Hepatocyte (in vitro differentiated cells): Measurements from ENCODE around the gene TACC3. TPM values are rescaled to one million over a fixed set of nuclear protein-coding genes. Genes with fewer than 3 reads are reported as not detected.

Source experiments
- DNase-seq: peaks from one replicate; pipeline ENCODE4 v3.0.0-alpha.2; 2016; ENCODE audit warnings: low spot score
- H2AFZ ChIP-seq: fragments of 200-600 bp; sonication (generic); 2 replicates; pipeline ENCODE4 v1.6.0; 2016; ENCODE audit warnings: antibody characterized with exemption, mild to moderate bottlenecking
- H3K27ac ChIP-seq: fragments of 200-600 bp; sonication (generic); 2 replicates; pipeline ENCODE4 v1.5.1; 2016; ENCODE audit warnings: mild to moderate bottlenecking
- H3K27me3 ChIP-seq: fragments of 200-600 bp; sonication (generic); 2 replicates; pipeline ENCODE4 v1.6.1; 2016
- H3K36me3 ChIP-seq: fragments of 200-600 bp; sonication (generic); replicated peaks from 2 replicates; pipeline ENCODE4 v1.5.1; 2016; ENCODE audit warnings: low read depth; ENCODE audit not compliant: insufficient read depth
- H3K4me1 ChIP-seq: fragments of 200-600 bp; sonication (generic); 2 replicates; pipeline ENCODE4 v1.5.1; 2016; ENCODE audit warnings: mild to moderate bottlenecking, moderate library complexity; ENCODE audit not compliant: insufficient read depth
- H3K4me2 ChIP-seq: fragments of 200-600 bp; sonication (generic); 2 replicates; pipeline ENCODE4 v1.6.0; 2016
- H3K4me3 ChIP-seq: fragments of 200-600 bp; sonication (generic); 2 replicates; pipeline ENCODE4 v1.5.1; 2016; ENCODE audit warnings: mild to moderate bottlenecking
- H3K79me2 ChIP-seq: fragments of 200-600 bp; sonication (generic); 2 replicates; pipeline ENCODE4 v1.6.0; 2017; ENCODE audit warnings: mild to moderate bottlenecking
- H3K9me2 ChIP-seq: fragments of 200-600 bp; sonication (generic); replicated peaks from 2 replicates; pipeline ENCODE4 v1.6.0; 2017; ENCODE audit warnings: mild to moderate bottlenecking; ENCODE audit not compliant: insufficient read depth
- H3K9me3 ChIP-seq: fragments of 200-600 bp; sonication (generic); 2 replicates; pipeline ENCODE4 v1.5.1; 2016; ENCODE audit warnings: low read depth, mild to moderate bottlenecking
- H4K20me1 ChIP-seq: fragments of 200-600 bp; sonication (generic); 2 replicates; pipeline ENCODE4 v1.6.0; 2016; ENCODE audit warnings: mild to moderate bottlenecking; ENCODE audit not compliant: insufficient read depth, poor library complexity, severe bottlenecking
- CTCF ChIP-seq: fragments of 200-600 bp; sonication (generic); IDR thresholded peaks from 2 replicates; pipeline ENCODE4 v1.5.1; 2016; ENCODE audit warnings: antibody characterized with exemption, mild to moderate bottlenecking; ENCODE audit not compliant: poor library complexity
- EZH2 ChIP-seq: fragments of 200-600 bp; sonication (generic); IDR thresholded peaks from 2 replicates; pipeline ENCODE4 v1.6.1; 2016; ENCODE audit warnings: antibody characterized with exemption, mild to moderate bottlenecking, borderline replicate concordance
- EZH2phosphoT487 ChIP-seq: fragments of 200-600 bp; sonication (generic); IDR thresholded peaks from one replicate; pipeline ENCODE4 v1.6.1; 2018; ENCODE audit warnings: antibody characterized with exemption, mild to moderate bottlenecking, low read depth, moderate library complexity; ENCODE audit not compliant: unreplicated experiment, severe bottlenecking
- WGBS: methylation state at CpG from one replicate; pipeline ENCODE4 v1.1.6; 2016; ENCODE audit warnings: low lambda C conversion rate; ENCODE audit errors: missing lambda C conversion rate; 5-methylcytosine and 5-hydroxymethylcytosine counted together
- polyA plus RNA-seq: library from polyadenylated mRNA; unstranded; fragments of >200 nt; fragmentation: Nextera tagmentation; extraction: Ambion mirVana; gene quantifications from 2 replicates; pipeline ENCODE4 v1.2.1, GENCODE V29; 2016
- total RNA-seq: library from RNA; depleted of rRNA; stranded (reverse); fragments of >200 nt; gene quantifications from 2 replicates; pipeline ENCODE4 v1.2.3, GENCODE V29; 2014

TACC3 gene
- total and polyA plus RNA-seq, 2 experiments from 2014 or later, result 9.3 to 14.8 TPM

GRCh38 chr4:1776521-1777161, 55.3 kb downstream of the TACC3 start:
- H3K4me1 ChIP-seq, result peaks cover 29% of the 10 kb centered on the region
- H3K9me2 ChIP-seq, result no peaks in the 10 kb centered on the region
- 90% methylated on average over 24 of the region's 24 CpGs for WGBS
- TF ChIP-seq CTCF (no peak), EZH2 (no peak), EZH2phosphoT487 (no peak)
- H4K20me1 ChIP-seq, result no peaks in the 10 kb centered on the region
- no peaks in the 10 kb centered on the region for H3K27me3 ChIP-seq
- H3K4me2 ChIP-seq, result no peak overlapping the region
- H3K27ac ChIP-seq, result no peak overlapping the region
- no peak for DNase-seq
- H3K36me3 ChIP-seq, result no peaks in the 10 kb centered on the region
- H2AFZ ChIP-seq, result no peak overlapping the region
- no peaks in the 10 kb centered on the region for H3K79me2 ChIP-seq
- no peak overlapping the region for H3K4me3 ChIP-seq
- no peaks in the 10 kb centered on the region for H3K9me3 ChIP-seq

GRCh38 chr4:1777822-1778641, 56.7 kb downstream of the TACC3 start:
- DNase-seq, result peak; percentile 62

GRCh38 chr4:1778642-1779392, 57.5 kb downstream of the TACC3 start:
- Histone ChIP-seq H3K36me3 (no peaks in the 10 kb centered on the region), H3K4me2 (no peak overlapping the region)
- 93% methylated on average over 18 of the region's 18 CpGs for WGBS

More at GRCh38 chr4:1777822-1778641, 56.7 kb downstream of the TACC3 start:
- TF ChIP-seq EZH2phosphoT487 (no peak), CTCF (peak; percentile 12)
- H3K4me2 ChIP-seq, result peak overlapping the region; percentile 55
- H3K4me1 ChIP-seq, result peaks cover 16% of the 10 kb centered on the region
- H4K20me1 ChIP-seq, result no peaks in the 10 kb centered on the region
- no peak overlapping the region for H2AFZ ChIP-seq
- H3K9me3 ChIP-seq, result no peaks in the 10 kb centered on the region
- H3K79me2 ChIP-seq, result no peaks in the 10 kb centered on the region
- peak overlapping the region; percentile 16 for H3K27ac ChIP-seq
- WGBS, result 44% methylated on average over 18 of the region's 27 CpGs
- H3K27me3 ChIP-seq, result no peaks in the 10 kb centered on the region
- H3K4me3 ChIP-seq, result no peak overlapping the region
- no peaks in the 10 kb centered on the region for H3K9me2 ChIP-seq
- H3K36me3 ChIP-seq, result no peaks in the 10 kb centered on the region

More at GRCh38 chr4:1778642-1779392, 57.5 kb downstream of the TACC3 start:
- no peaks in the 10 kb centered on the region for H3K9me2 ChIP-seq
- no peaks in the 10 kb centered on the region for H3K79me2 ChIP-seq
- TF ChIP-seq CTCF (no peak), EZH2phosphoT487 (no peak), EZH2 (no peak)
- peaks cover 11% of the 10 kb centered on the region for H3K4me1 ChIP-seq
- H4K20me1 ChIP-seq, result no peaks in the 10 kb centered on the region
- no peak overlapping the region for H2AFZ ChIP-seq
- no peaks in the 10 kb centered on the region for H3K9me3 ChIP-seq
- no peak overlapping the region for H3K27ac ChIP-seq
- no peaks in the 10 kb centered on the region for H3K27me3 ChIP-seq
- DNase-seq, result no peak
- H3K4me3 ChIP-seq, result no peak overlapping the region
